ENCODE measurements around the gene VIM.

DNA sequence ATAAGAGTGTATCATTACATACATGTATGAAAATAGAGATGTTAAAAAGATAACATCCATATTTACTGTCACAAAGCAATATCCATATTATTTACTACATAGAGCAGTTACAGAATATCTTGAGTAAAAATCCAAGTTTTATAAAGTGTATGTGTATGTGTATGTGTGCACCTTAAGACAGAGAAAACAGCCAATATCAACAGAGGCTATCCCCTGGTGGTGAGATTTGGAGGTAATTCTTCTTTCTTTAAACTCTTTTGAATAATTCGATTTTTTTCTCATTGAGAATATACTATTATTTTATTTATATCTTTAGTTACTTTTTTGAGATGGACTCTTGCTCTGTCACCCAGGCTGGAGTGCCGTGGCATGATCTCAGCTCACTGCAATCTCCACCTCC, 44.9 kb upstream of the VIM start:
- TF ChIP-seq ZFP41 (tag by site-specific recombination; IDR thresholded peaks at IDR 0.05; ENCODE audit: borderline replicate concordance) (no peak), CTCF (tag by site-specific recombination; IDR thresholded peaks at IDR 0.05) (no peak), ZNF624 (tag by site-specific recombination; IDR thresholded peaks at IDR 0.05) (no peak), ZBTB7A (tag by site-specific recombination; IDR thresholded peaks at IDR 0.05; ENCODE audit: low read depth) (no peak), ZNF658 (tag by site-specific recombination; IDR thresholded peaks at IDR 0.05) (no peak), ZNF391 (tag by site-specific recombination; IDR thresholded peaks at IDR 0.05; ENCODE audit: borderline replicate concordance, low read depth) (no peak), ZNF792 (tag by site-specific recombination; IDR thresholded peaks at IDR 0.05) (no peak), ZNF239 (tag by site-specific recombination; IDR thresholded peaks at IDR 0.05) (no peak), ZNF138 (tag by site-specific recombination; IDR thresholded peaks at IDR 0.05; ENCODE audit: borderline replicate concordance) (no peak), ZBTB8A (tag by site-specific recombination; IDR thresholded peaks at IDR 0.05) (no peak), ZNF302 (tag by site-specific recombination; IDR thresholded peaks at IDR 0.05; ENCODE audit: low read depth) (no peak)

All from HEK293 (cell line).